GM18498 (cell line): ENCODE data around the gene PROSER3.
A peak's percentile ranks its signal among the peaks of the same experiment; 100 is the strongest.

ENCODE experiments used
- ATAC-seq: cut with Tn5 transposase; IDR thresholded peaks from one replicate; pipeline ENCODE4 v1.9.1; 2021; ENCODE audit warnings: mild to moderate bottlenecking, moderate library complexity; ENCODE audit not compliant: unreplicated experiment

The PROSER3 gene

GRCh38 chr19:35757749-35758608 lies at the start of gene PROSER3:
Gene PROSER3, plus strand, starts transcription at chr19:35758176. Its CDS starts 40 bp downstream, at chr19:35758216.
- peak; percentile 91 for ATAC-seq

- ATAC-seq: no peak
Measured at GRCh38 chr19:35708391-35708790, 49.6 kb upstream of the PROSER3 start.

- peak; percentile 33 for ATAC-seq
Measured at GRCh38 chr19:35710784-35711723, 46.9 kb upstream of the PROSER3 start.

GRCh38 chr19:35712567-35713505 lies 45.1 kb upstream of the PROSER3 start:
- no peak for ATAC-seq

- ATAC-seq: no peak
Measured at GRCh38 chr19:35713506-35713850, 44.5 kb upstream of the PROSER3 start.

- no peak for ATAC-seq
Measured at GRCh38 chr19:35713904-35714495, 44.0 kb upstream of the PROSER3 start.

- ATAC-seq: no peak
Measured at GRCh38 chr19:35714601-35715354, 43.2 kb upstream of the PROSER3 start.

GRCh38 chr19:35715355-35715809 lies 42.6 kb upstream of the PROSER3 start:
- no peak for ATAC-seq

- ATAC-seq: no peak
Measured at GRCh38 chr19:35715981-35716800, 41.8 kb upstream of the PROSER3 start.

- ATAC-seq: peak; percentile 71
Measured at GRCh38 chr19:35716801-35717664, 40.9 kb upstream of the PROSER3 start.

GRCh38 chr19:35717665-35718344 lies 40.2 kb upstream of the PROSER3 start, which contains the start of gene KMT2B:
Gene KMT2B, plus strand, starts transcription at chr19:35718003. Its CDS starts 16 bp downstream, at chr19:35718019.
- ATAC-seq: peak; percentile 58

GRCh38 chr19:35718345-35719041 lies 39.5 kb upstream of the PROSER3 start:
- ATAC-seq: peak; percentile 7

GRCh38 chr19:35719402-35720162 lies 38.4 kb upstream of the PROSER3 start:
- no peak for ATAC-seq

GRCh38 chr19:35720163-35720524 lies 37.8 kb upstream of the PROSER3 start:
- ATAC-seq: no peak

GRCh38 chr19:35720648-35721047 lies 37.3 kb upstream of the PROSER3 start:
- no peak for ATAC-seq

- ATAC-seq: no peak
Measured at GRCh38 chr19:35721374-35721773, 36.6 kb upstream of the PROSER3 start.
